Esophagus squamous epithelium (tissue), 4 donors: ENCODE results near the gene PILRA.

Experiments
- POLR2A ChIP-seq, 4 donors: fragments of 450-650 bp; IDR thresholded peaks; one replicate each; pipeline ENCODE4 v1.6.1; 2017; ENCODE audit warnings: antibody characterized with exemption in 4 of 4, mild to moderate bottlenecking in 4 of 4, moderate library complexity in 3 of 4
- TF ChIP-seq, protein P1 (sequence below), 6 experiments: fragments of 450-650 bp in 4 of 6; fragments of 200-600 bp in 2 of 6; sonication (generic) in 2 of 6; IDR thresholded peaks; one replicate each; pipeline ENCODE4 v1.5.1; 2016 to 2019; ENCODE audit warnings: antibody characterized with exemption in 6 of 6, mild to moderate bottlenecking in 4 of 6, moderate library complexity in 4 of 6

DNA sequence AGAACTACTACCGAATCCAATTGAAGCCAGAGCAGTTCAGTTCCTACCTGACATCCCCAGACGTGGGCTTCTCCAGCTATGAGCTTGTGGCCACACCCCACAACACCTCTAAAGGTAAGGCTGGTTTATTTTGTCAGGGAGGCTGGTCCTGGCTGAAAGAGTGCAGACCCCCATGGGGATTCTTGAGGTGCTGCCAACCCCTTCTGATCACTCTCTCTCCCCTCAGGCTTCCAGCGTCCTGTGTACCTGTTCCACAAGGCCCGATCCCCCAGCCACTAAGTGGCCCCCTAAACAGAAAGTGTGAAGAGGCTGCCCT, 59.9 kb downstream of the PILRA start:
- TF ChIP-seq, protein P1, sequence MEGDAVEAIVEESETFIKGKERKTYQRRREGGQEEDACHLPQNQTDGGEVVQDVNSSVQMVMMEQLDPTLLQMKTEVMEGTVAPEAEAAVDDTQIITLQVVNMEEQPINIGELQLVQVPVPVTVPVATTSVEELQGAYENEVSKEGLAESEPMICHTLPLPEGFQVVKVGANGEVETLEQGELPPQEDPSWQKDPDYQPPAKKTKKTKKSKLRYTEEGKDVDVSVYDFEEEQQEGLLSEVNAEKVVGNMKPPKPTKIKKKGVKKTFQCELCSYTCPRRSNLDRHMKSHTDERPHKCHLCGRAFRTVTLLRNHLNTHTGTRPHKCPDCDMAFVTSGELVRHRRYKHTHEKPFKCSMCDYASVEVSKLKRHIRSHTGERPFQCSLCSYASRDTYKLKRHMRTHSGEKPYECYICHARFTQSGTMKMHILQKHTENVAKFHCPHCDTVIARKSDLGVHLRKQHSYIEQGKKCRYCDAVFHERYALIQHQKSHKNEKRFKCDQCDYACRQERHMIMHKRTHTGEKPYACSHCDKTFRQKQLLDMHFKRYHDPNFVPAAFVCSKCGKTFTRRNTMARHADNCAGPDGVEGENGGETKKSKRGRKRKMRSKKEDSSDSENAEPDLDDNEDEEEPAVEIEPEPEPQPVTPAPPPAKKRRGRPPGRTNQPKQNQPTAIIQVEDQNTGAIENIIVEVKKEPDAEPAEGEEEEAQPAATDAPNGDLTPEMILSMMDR (IDR thresholded peaks at IDR 0.05) = no peak
- TF ChIP-seq POLR2A (IDR thresholded peaks at IDR 0.05) = no peak
